Right cardiac atrium (tissue), 5 donors: Measurements from ENCODE around the gene CALML3. TPM values are rescaled to one million over a fixed set of nuclear protein-coding genes. Genes with fewer than 3 reads are reported as not detected.

Experiments
- ATAC-seq, 2 donors: fragments of 200-7000 bp; cut with Tn5 transposase; one replicate each; pipeline versions ENCODE4 v1.8.0 to v1.9.1; 2020; ENCODE audit warnings: moderate library complexity in 2 of 2, mild to moderate bottlenecking in 1 of 2
- DNase-seq, 3 donors: peaks; one replicate each; pipeline ENCODE4 v3.0.0-alpha.2; 2020
- H3K27ac ChIP-seq: one replicate; pipeline ENCODE4 v1.5.1; 2013; ENCODE audit warnings: mild to moderate bottlenecking, low read length, control low read depth, moderate library complexity
- H3K27me3 ChIP-seq: one replicate; pipeline ENCODE4 v1.6.1; 2013; ENCODE audit not compliant: control insufficient read depth, insufficient read depth
- H3K4me1 ChIP-seq: one replicate; pipeline ENCODE4 v1.6.1; 2013; ENCODE audit warnings: low read length; ENCODE audit not compliant: control insufficient read depth, insufficient read depth
- H3K4me3 ChIP-seq: one replicate; pipeline ENCODE4 v1.5.1; 2013; ENCODE audit warnings: low read length, control low read depth
- H3K9me3 ChIP-seq: one replicate; pipeline ENCODE4 v1.6.1; 2013; ENCODE audit warnings: low read length; ENCODE audit not compliant: control insufficient read depth
- WGBS: extraction: QIAGEN DNeasy Blood & Tissue Kit; methylation state at CpG from one replicate; pipeline ENCODE4 v1.1.7; 2013; 5-methylcytosine and 5-hydroxymethylcytosine counted together
- intact Hi-C, 4 donors: fragments of 100-400 bp; cut with DNase I; formaldehyde crosslinking; loops; one replicate each; pipeline versions ENCODE4 v1.11.0 to v1.14.0; 2022 to 2023
- polyA plus RNA-seq: library from polyadenylated mRNA; stranded (reverse); fragments of 200-250 nt; gene quantifications from one replicate; pipeline ENCODE4 v1.2.3, GENCODE V29; 2013
- total RNA-seq, 4 donors: library from RNA; stranded (reverse); fragmentation: NEBNext Ultra II Directional; extraction: Animal tissue kit (Norgen Biotek cat#: 25700); gene quantifications; one replicate each; pipeline ENCODE4 v1.2.1, GENCODE V29; 2021
- donor health status: healthy with polysubstance abuse.
- donor health status: DM: no; HTN: yes; CAD: no.
- donor health status: DM: no; HTN: no; CAD: no.
- donor health status: DM: no; HTN: yes; CAD: no; lungs with severe emphysema.
- donor health status: DM: yes; HTN: yes; CAD: no.

CALML3 gene
- total and polyA plus RNA-seq, 5 donors: not detected

DNA sequence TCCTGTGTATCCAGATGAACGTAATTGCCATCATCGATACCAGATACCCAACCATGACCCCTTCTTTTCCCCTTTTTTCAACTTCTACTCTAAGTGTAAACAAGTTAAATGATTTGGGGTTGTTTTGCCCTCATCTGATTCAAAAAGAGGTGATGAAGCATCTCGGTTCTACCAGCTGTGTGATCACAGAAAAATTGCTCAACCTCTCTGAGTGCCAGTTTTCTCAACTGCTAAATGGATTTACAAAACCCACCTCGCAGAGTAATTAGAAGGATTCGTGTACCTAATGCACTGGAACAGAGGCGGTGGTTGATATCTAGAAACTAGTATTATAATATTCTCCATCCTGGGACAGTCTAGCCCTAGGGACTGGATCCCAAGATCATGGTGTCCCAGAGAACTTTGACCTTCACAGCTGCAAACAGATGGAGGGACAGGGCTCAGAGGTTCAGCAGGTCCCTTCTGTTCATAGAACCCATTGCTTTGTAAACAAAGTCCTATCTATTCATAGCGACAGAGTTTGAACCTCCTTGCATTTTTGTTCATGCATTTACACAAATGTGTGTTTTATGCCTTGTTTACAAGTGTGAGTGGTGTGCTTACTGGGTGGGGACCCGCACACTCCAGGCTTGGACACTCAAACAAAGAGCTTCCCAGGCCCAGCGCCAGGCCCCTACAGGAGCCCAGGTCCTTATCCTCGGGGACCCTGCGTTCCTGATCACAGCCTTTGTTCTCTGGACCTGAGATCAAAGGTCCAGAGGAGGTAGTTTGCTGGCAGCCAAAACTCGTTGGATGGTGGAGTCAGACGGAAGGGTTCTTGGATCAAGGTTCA, 46.4 kb downstream of the CALML3 start:
- Histone ChIP-seq H3K4me3 (no peak overlapping the region), H3K27ac (no peak overlapping the region), H3K27me3 (no peaks in the 10 kb centered on the region), H3K9me3 (no peaks in the 10 kb centered on the region), H3K4me1 (no peaks in the 10 kb centered on the region)
- WGBS: 82% methylated on average over 13 of the region's 13 CpGs
- ATAC-seq (no peak), DNase-seq (no peak)
- intact Hi-C loops: no loop called here

DNA sequence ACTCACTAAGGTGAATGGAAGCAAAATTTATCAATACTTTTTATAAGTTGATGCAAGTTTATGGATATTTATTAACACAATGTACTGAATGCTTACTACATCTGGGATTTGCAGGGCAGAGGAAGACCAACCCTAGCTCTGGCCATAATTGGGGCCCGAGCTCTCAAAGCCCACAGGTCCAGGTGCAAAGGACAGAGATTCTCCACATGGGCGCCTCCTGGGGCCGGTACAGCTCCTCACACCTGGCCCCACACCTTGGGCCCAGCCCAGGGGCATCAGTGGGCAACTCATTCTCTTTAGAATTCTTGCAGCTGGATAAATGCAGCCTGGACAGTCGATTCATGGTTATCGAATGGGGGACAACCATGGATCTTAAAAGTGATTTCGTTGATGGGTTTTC, 47.1 kb downstream of the CALML3 start:
- intact Hi-C loops: no loop called here
- no peak for DNase-seq

DNA sequence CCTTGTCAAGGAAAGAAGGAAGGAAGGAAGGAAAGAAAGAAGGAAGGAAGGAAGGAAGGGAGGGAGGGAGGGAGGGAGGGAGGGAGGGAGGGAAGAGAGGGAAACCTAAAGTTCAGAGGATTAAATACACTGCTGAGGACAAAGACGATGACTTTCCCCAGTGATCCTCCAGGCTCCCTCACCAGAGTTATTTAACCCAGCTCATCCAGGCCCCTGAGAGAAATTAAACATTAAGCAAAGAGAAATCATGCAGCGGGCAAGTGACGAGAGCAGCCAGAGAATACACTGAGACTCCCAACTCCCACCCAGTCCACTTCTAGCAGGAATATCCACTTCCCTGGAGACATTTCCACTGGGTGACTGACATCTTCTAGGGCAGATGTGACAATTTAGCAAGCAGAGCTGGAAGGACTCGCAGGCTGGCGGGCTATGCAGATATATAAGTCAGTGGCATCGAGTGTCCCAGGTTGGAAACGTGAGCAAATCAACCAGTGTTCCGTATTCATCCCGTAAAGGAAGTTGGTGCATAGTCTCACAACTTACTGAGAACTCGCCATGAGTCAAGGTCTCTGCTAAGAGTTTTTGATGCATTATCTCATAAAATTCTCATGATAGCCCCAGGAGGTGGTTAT, 48.7 kb downstream of the CALML3 start:
- no peaks in the 10 kb centered on the region for H3K9me3 ChIP-seq
- intact Hi-C loops: no loop called here
- H3K27me3 ChIP-seq: no peaks in the 10 kb centered on the region
- no peak overlapping the region for H3K4me3 ChIP-seq
- 94% methylated on average over 10 of the region's 10 CpGs for WGBS
- no peak for DNase-seq
- H3K4me1 ChIP-seq: no peaks in the 10 kb centered on the region
- ATAC-seq: no peak
- H3K27ac ChIP-seq: no peak overlapping the region

More for the DNA sequence above, 47.1 kb downstream of the CALML3 start:
- Histone ChIP-seq H3K4me3 (no peak overlapping the region), H3K4me1 (no peaks in the 10 kb centered on the region), H3K27ac (no peak overlapping the region), H3K9me3 (no peaks in the 10 kb centered on the region), H3K27me3 (no peaks in the 10 kb centered on the region)
- 98% methylated on average over 6 of the region's 6 CpGs for WGBS
- no peak for ATAC-seq

DNA sequence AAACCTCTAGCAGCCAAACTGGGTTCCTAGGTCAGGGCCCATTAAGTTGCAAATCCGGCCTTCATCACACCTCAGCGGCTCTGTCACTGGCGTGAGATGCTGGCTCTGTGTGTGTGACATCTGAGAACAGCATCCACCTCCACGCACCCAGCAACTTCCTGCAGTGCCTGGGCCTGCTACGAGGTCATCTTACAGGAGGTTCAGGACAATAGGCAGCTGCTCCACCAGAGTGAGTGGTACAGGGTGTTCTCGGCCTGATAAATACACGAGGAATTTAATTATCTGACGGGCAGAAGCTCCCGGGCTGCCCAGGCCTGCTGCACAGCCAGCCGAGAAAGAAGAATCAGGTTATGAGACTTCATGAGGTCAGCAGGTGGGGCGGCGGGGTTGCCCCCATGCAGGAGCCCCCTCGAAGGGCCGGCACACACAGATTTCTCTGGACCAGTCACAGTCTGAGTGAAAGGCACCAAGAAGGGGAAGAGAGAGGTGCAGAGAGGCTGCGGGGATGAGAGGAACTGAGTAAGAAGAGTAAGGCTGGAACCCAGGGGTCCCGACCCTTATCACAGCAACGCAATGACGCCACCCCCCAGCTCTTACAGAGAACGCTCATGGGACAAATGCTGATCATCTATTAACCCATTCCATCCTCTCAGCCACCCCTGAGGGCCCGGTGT, 49.3 kb downstream of the CALML3 start:
- no peak for DNase-seq
- H3K27ac ChIP-seq: no peak overlapping the region
- H3K9me3 ChIP-seq: no peaks in the 10 kb centered on the region
- ATAC-seq: no peak
- H3K4me3 ChIP-seq: no peak overlapping the region
- WGBS: 79% methylated on average over 20 of the region's 20 CpGs
- H3K4me1 ChIP-seq: no peaks in the 10 kb centered on the region
- intact Hi-C loops: no loop called here
- H3K27me3 ChIP-seq: no peaks in the 10 kb centered on the region

DNA sequence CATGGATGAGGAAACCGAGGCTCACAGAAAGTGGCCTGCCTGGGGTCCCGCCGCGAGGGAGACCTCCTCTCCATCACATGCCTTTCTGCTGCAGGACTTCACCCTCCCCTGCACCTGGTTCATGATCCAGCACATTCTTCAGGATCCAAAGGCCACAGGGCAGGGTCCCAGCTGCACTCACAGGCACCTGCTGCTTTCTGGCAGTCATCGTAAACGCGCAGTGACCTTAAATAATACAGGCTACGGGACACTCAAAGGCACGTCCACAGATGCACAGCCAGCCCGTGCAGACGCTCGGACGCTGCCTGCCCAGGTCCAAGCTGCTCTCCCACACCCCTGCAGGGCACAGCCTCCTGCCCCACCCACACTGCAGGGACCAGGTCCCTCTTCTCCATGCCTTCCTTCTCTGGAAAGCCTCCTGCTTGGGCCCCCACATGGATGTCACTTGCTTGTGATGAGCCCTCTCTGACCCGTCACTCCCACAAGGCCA, 49.9 kb downstream of the CALML3 start:
- Histone ChIP-seq H3K4me3 (no peak overlapping the region), H3K27me3 (no peaks in the 10 kb centered on the region), H3K27ac (no peak overlapping the region), H3K9me3 (no peaks in the 10 kb centered on the region), H3K4me1 (no peaks in the 10 kb centered on the region)
- ATAC-seq: peak; percentile 12 to 27
- peak in 1 of 3 donors; percentile 31 for DNase-seq
- intact Hi-C loops: no loop called here
- WGBS: 91% methylated on average over 14 of the region's 14 CpGs

DNA sequence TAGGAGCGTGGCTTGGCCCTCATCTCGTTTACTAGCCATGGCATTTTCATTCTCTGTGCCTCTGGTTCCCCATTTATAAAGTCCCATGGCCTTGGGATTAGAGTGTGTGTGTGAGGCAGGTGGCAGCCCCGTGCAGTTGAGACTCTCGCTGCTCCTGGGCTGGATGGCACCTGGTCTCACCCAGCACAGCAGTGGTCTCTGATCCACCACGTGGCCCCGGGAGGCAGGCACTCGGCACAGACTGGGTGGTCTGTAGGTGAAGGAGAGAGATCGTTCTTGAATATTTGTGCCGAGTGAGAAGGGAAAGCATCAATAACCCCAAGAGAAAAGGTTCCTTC, 50.4 kb downstream of the CALML3 start:
- 77% methylated on average over 9 of the region's 9 CpGs for WGBS
- no peaks in the 10 kb centered on the region for H3K27me3 ChIP-seq
- peak in 1 of 2 donors; percentile 10 for ATAC-seq
- intact Hi-C loops: no loop called here
- peak in 2 of 3 donors; percentile 8 to 29 for DNase-seq
- H3K9me3 ChIP-seq: no peaks in the 10 kb centered on the region
- H3K27ac ChIP-seq: no peak overlapping the region
- H3K4me3 ChIP-seq: no peak overlapping the region
- no peaks in the 10 kb centered on the region for H3K4me1 ChIP-seq

DNA sequence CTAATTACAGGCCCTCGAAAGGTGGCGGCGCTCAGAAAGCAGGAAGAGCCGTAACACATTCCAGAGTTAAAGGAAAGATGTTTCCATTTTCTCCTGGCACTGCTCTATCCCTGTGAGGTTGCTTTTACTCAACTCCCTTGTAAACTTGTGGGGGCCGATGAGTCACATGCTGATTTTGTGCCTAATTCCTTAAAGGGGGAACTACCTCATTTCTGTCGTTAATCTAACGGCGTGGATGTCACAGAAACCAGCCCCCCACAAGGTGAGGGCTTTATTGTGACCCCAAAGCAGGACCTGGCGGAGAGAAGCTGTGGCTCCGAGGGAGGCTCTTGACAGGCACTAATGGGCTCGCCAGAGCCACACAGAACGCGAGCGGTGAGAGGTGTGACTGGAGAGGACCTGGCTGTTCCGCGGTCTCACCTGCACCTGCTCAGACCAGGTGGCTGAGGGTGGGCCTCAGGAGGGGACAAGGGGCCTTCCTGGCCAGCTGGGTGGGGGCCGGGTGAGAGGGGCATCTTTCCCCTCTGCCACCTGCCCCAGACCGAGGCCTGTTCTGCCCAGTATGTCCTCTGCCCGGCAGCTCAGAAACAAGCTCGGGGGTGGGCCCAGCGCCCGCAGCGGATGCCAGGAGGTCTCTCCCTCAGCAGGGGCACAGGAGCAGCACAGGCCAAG, 50.9 kb downstream of the CALML3 start:
- no peak overlapping the region for H3K4me3 ChIP-seq
- DNase-seq: peak in 2 of 3 donors; percentile 32 to 45
- WGBS: 82% methylated on average over 23 of the region's 23 CpGs
- intact Hi-C loops: no loop called here
- H3K4me1 ChIP-seq: no peaks in the 10 kb centered on the region
- H3K27me3 ChIP-seq: no peaks in the 10 kb centered on the region
- H3K9me3 ChIP-seq: no peaks in the 10 kb centered on the region
- no peak for ATAC-seq
- H3K27ac ChIP-seq: no peak overlapping the region

DNA sequence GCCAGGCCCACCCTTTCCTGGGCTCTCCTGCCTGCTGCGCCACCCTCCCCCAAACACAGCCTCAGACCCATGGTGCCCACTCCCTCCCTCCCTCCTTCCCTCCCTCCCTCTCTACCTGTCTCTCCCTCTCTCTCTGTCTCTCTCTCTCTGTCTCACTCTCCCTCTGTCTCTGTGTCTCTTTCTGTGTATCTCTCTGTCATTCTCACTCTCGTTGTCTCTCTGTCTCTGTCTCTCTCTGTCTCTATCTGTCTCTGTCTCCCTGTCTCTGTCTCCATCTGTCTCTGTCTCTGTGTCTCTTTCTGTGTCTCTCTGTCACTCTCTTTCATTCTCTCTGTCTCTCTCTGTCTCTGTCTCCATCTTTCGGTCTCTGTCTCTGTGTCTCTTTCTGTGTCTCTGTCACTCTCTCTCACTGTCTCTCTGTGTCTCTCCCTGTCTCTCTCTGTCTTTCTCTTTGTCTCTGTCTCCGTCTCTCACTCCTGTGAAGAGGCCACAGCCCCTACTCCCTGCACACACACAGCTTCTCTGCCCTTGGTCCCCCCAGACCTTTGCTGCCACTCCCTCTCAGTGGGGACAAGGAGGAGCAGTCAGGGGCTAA, 51.5 kb downstream of the CALML3 start:
- Histone ChIP-seq H3K4me1 (no peaks in the 10 kb centered on the region), H3K4me3 (no peak overlapping the region), H3K9me3 (no peaks in the 10 kb centered on the region), H3K27me3 (no peaks in the 10 kb centered on the region), H3K27ac (no peak overlapping the region)
- 93% methylated on average over 4 of the region's 4 CpGs for WGBS
- ATAC-seq: no peak
- intact Hi-C loops: no loop called here
- no peak for DNase-seq
